Thyroid gland (tissue), 4 donors: Measurements from ENCODE around the gene HTT-AS.

ENCODE experiments used
- POLR2A ChIP-seq, 2 donors: fragments of 450-650 bp; IDR thresholded peaks; one replicate each; pipeline ENCODE4 v1.6.1; 2017; ENCODE audit warnings: antibody characterized with exemption in 2 of 2, mild to moderate bottlenecking in 2 of 2, moderate library complexity in 1 of 2
- TF ChIP-seq, protein P1 (sequence below), 6 experiments: fragments of 200-600 bp in 3 of 6; fragments of 450-650 bp in 3 of 6; sonication (generic) in 3 of 6; IDR thresholded peaks; one replicate each; pipeline ENCODE4 v1.5.1; 2016 to 2019; ENCODE audit warnings: antibody characterized with exemption in 6 of 6, mild to moderate bottlenecking in 2 of 6, inconsistent platforms in 1 of 6, moderate library complexity in 1 of 6

DNA sequence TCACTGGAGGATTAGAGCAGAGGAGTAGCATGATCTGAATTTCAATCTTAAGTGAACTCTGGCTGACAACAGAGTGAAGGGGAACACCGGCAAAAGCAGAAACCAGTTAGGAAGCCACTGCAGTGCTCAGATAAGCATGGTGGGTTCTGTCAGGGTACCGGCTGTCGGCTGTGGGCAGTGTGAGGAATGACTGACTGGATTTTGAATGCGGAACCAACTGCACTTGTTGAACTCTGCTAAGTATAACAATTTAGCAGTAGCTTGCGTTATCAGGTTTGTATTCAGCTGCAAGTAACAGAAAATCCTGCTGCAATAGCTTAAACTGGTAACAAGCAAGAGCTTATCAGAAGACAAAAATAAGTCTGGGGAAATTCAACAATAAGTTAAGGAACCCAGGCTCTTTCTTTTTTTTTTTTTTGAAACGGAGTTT, 5.4 kb upstream of the HTT-AS start:
- TF ChIP-seq, protein P1, sequence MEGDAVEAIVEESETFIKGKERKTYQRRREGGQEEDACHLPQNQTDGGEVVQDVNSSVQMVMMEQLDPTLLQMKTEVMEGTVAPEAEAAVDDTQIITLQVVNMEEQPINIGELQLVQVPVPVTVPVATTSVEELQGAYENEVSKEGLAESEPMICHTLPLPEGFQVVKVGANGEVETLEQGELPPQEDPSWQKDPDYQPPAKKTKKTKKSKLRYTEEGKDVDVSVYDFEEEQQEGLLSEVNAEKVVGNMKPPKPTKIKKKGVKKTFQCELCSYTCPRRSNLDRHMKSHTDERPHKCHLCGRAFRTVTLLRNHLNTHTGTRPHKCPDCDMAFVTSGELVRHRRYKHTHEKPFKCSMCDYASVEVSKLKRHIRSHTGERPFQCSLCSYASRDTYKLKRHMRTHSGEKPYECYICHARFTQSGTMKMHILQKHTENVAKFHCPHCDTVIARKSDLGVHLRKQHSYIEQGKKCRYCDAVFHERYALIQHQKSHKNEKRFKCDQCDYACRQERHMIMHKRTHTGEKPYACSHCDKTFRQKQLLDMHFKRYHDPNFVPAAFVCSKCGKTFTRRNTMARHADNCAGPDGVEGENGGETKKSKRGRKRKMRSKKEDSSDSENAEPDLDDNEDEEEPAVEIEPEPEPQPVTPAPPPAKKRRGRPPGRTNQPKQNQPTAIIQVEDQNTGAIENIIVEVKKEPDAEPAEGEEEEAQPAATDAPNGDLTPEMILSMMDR (IDR thresholded peaks at IDR 0.05): no peak
- TF ChIP-seq POLR2A (IDR thresholded peaks at IDR 0.05): no peak
